ENCODE data around the gene SLCO6A1. TPM values are rescaled to one million over a fixed set of nuclear protein-coding genes. Genes with fewer than 3 reads are reported as not detected.

Gene SLCO6A1
- total RNA-seq, 4 donors from 2014 or later = not detected

DNA sequence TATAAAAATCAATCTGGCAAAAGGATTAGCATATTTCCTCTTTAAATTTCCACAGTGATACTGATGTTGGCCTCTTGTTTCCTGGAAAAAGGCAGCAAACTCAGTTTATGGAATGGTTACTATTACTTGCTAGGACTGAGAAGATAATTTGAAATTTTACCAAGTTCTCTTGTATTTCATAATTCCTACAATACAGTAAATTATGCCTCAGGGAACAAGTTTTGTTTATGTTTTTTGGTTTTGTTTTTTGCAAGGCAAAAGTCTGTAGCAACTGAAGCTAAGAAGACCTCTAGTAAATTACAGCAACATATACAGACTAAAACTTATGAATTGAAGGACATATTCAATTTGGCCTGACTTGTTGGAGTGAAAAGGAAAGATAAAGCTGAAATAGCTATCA, 30.2 kb upstream of the SLCO6A1 start:
- intact Hi-C loops (cut with DNase I; ENCODE audit: low total_unique reads) (no loop called here), in situ Hi-C loops (cut with MboI; ENCODE audit: low pct_ligation_motif_present in 1 of 4, low pct_unique_long_range_greater_than_20kb in 1 of 4, low sequenced_read_pairs in 3 of 4) (no loop called here)
- no peaks in the 10 kb centered on the region for H3K9me3 ChIP-seq
- H3K36me3 ChIP-seq = no peaks in the 10 kb centered on the region
- H3K27me3 ChIP-seq = no peaks in the 10 kb centered on the region
- TF ChIP-seq POLR2AphosphoS5 (IDR thresholded peaks at IDR 0.05) (no peak), CTCF (IDR thresholded peaks at IDR 0.05) (no peak), POLR2A (IDR thresholded peaks at IDR 0.05) (no peak)
- no peak overlapping the region for H3K4me3 ChIP-seq
- no peak for DNase-seq
- no peak overlapping the region for H3K27ac ChIP-seq
- no peaks in the 10 kb centered on the region for H3K4me1 ChIP-seq

DNA sequence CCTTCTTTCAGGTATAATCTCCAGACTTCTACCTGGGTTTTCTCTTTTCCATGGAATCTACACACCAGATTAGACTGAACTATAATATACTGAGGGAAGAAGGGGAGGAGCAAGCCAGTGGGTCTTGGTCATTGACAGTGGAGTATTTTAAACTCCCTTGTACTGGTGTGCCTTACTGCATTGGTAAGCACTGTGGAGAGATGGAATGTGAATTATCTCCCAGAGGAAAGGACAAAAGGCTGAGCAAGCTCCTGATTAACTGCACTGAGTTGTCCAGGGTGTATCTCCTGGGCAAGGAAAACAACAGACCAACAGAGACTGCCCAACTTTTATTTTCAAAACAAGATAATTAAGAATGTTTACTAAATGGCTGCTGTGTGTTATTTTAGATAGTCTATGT, 29.8 kb upstream of the SLCO6A1 start:
- in situ Hi-C loops (cut with MboI; ENCODE audit: low pct_ligation_motif_present in 1 of 4, low pct_unique_long_range_greater_than_20kb in 1 of 4, low sequenced_read_pairs in 3 of 4) = no loop called here

DNA sequence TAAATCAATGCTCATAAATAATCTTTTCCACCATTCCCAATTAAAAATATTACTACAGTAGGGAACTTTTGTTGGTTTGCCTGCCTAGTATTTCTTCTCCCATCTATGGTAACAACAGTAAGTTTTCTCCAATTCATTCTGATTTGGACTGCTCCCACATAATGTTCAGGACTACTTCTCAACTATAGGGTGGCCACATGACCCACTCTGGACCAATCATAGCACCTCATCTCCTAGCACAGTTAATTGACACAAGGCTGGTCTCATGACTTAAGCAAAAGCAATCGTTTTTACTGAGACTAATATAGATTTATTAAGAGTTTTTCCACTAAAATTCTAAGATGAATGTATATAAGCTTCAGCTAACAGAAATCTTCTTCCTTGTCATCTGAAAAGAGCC, 28.7 kb upstream of the SLCO6A1 start:
- 17 to 45% methylated on average over 1 of the region's 1 CpG for WGBS, 2 donors (ENCODE audit: low coverage in 1 of 2)
- H3K36me3 ChIP-seq = no peaks in the 10 kb centered on the region
- no peak for DNase-seq
- TF ChIP-seq POLR2AphosphoS5 (IDR thresholded peaks at IDR 0.05) (no peak), EP300 (IDR thresholded peaks at IDR 0.05; ENCODE audit: low read depth) (no peak), POLR2A (IDR thresholded peaks at IDR 0.05) (no peak), CTCF (IDR thresholded peaks at IDR 0.05) (no peak)
- no peak overlapping the region for H3K4me3 ChIP-seq
- in situ Hi-C loops (cut with MboI; ENCODE audit: low pct_ligation_motif_present in 1 of 4, low pct_unique_long_range_greater_than_20kb in 1 of 4, low sequenced_read_pairs in 3 of 4) (no loop called here), intact Hi-C loops (cut with DNase I; ENCODE audit: low total_unique reads) (no loop called here)
- H3K9me3 ChIP-seq = no peaks in the 10 kb centered on the region
- H3K27ac ChIP-seq = no peak overlapping the region
- no peaks in the 10 kb centered on the region for H3K27me3 ChIP-seq
- H3K4me1 ChIP-seq = no peaks in the 10 kb centered on the region

More for the DNA sequence above, 29.8 kb upstream of the SLCO6A1 start:
- Histone ChIP-seq H3K9me3 (no peaks in the 10 kb centered on the region), H3K27me3 (no peaks in the 10 kb centered on the region), H3K4me3 (no peak overlapping the region), H3K27ac (no peak overlapping the region), H3K4me1 (no peaks in the 10 kb centered on the region), H3K36me3 (no peaks in the 10 kb centered on the region)
- no peak for DNase-seq
- intact Hi-C loops (cut with DNase I; ENCODE audit: low total_unique reads) = no loop called here
- no peak for TF ChIP-seq POLR2AphosphoS5 (IDR thresholded peaks at IDR 0.05)
- no peak for TF ChIP-seq POLR2A (IDR thresholded peaks at IDR 0.05)
- TF ChIP-seq EP300 (IDR thresholded peaks at IDR 0.05; ENCODE audit: low read depth) = no peak
- TF ChIP-seq CTCF (IDR thresholded peaks at IDR 0.05) = no peak

- WGBS, 2 donors (ENCODE audit: low coverage in 1 of 2) = 57 to 92% methylated on average over 3 of the region's 3 CpGs
- no peaks in the 10 kb centered on the region for H3K9me3 ChIP-seq
- DNase-seq = no peak
- TF ChIP-seq POLR2AphosphoS5 (IDR thresholded peaks at IDR 0.05) (no peak), CTCF (IDR thresholded peaks at IDR 0.05) (no peak), POLR2A (IDR thresholded peaks at IDR 0.05) (no peak), EP300 (IDR thresholded peaks at IDR 0.05; ENCODE audit: low read depth) (no peak)
- no peak overlapping the region for H3K4me3 ChIP-seq
- intact Hi-C loops (cut with DNase I; ENCODE audit: low total_unique reads) = no loop called here
- H3K4me1 ChIP-seq = no peaks in the 10 kb centered on the region
- in situ Hi-C loops (cut with MboI; ENCODE audit: low pct_ligation_motif_present in 1 of 4, low pct_unique_long_range_greater_than_20kb in 1 of 4, low sequenced_read_pairs in 3 of 4) = no loop called here
- H3K27me3 ChIP-seq = no peaks in the 10 kb centered on the region
- H3K27ac ChIP-seq = no peak overlapping the region
- H3K36me3 ChIP-seq = no peaks in the 10 kb centered on the region
Measured at GRCh38 chr5:102523541-102524175, 24.9 kb upstream of the SLCO6A1 start.

All from transverse colon (tissue), 4 donors.